SU-DHL-6 (cell line): ENCODE data around the gene TSHZ3.

Experiments used
- H2AFZ ChIP-seq: fragments of 200-600 bp; sonication (generic); 2 replicates; pipeline ENCODE4 v1.6.1; 2014; ENCODE audit warnings: low read depth, mild to moderate bottlenecking, moderate library complexity, mixed read lengths, antibody characterized with exemption, low read length; ENCODE audit not compliant: severe bottlenecking
- H3F3A ChIP-seq: fragments of 200-600 bp; shearing (Covaris generic); 2 replicates; pipeline ENCODE4 v1.6.0; 2016; ENCODE audit warnings: antibody characterized with exemption, mild to moderate bottlenecking; ENCODE audit not compliant: insufficient read depth
- H3K27ac ChIP-seq: fragments of 200-600 bp; sonication (generic); 2 replicates; pipeline ENCODE4 v1.5.1; 2016; ENCODE audit warnings: low read depth, mild to moderate bottlenecking, low read length, moderate library complexity, mixed read lengths
- H3K27me3 ChIP-seq: fragments of 200-600 bp; sonication (generic), shearing (Covaris generic); 2 replicates; pipeline ENCODE4 v1.6.0; 2014; ENCODE audit warnings: mild to moderate bottlenecking, low read length
- H3K36me3 ChIP-seq: fragments of 200-600 bp; sonication (generic); 2 replicates; pipeline ENCODE4 v1.6.1; 2014; ENCODE audit warnings: mild to moderate bottlenecking, low read length, mixed read lengths
- H3K4me2 ChIP-seq: fragments of 300-600, 200-600 bp; shearing (Covaris generic), sonication (generic); 2 replicates; pipeline ENCODE4 v1.6.0; 2014; ENCODE audit warnings: low read length, low read depth, mild to moderate bottlenecking; ENCODE audit not compliant: poor library complexity, severe bottlenecking
- H3K4me3 ChIP-seq: fragments of 200-600 bp; sonication (generic); 2 replicates; pipeline ENCODE4 v1.5.1; 2014; ENCODE audit warnings: antibody characterized with exemption, low read length, mild to moderate bottlenecking, mixed read lengths; ENCODE audit not compliant: insufficient read depth, poor library complexity, severe bottlenecking
- H3K79me2 ChIP-seq: fragments of 200-600 bp; sonication (generic); 2 replicates; pipeline ENCODE4 v1.6.1; 2014; ENCODE audit warnings: mild to moderate bottlenecking, low read length, moderate library complexity; ENCODE audit not compliant: insufficient read depth
- H3K9ac ChIP-seq: fragments of 200-600 bp; sonication (generic); 2 replicates; pipeline ENCODE4 v1.7.0; 2014; ENCODE audit warnings: mild to moderate bottlenecking, low read length
- H3K9me2 ChIP-seq: fragments of 200-600 bp; sonication (generic); replicated peaks from 2 replicates; pipeline ENCODE4 v1.6.1; 2014; ENCODE audit warnings: low read length; ENCODE audit not compliant: insufficient read depth
- H3K9me3 ChIP-seq: fragments of 200-600 bp; sonication (generic); 2 replicates; pipeline ENCODE4 v1.6.1; 2014; ENCODE audit warnings: low read length, mixed read lengths; ENCODE audit not compliant: insufficient read depth
- H4K20me1 ChIP-seq: fragments of 200-600 bp; sonication (generic); 2 replicates; pipeline ENCODE4 v1.6.1; 2014; ENCODE audit warnings: low read depth, mild to moderate bottlenecking, antibody characterized with exemption, low read length, moderate library complexity, mixed read lengths
- EZH2phosphoT487 ChIP-seq: fragments of 200-600 bp; sonication (generic), shearing (Covaris generic); conservative IDR thresholded peaks from 2 replicates; pipeline ENCODE4 v1.6.1; 2018; ENCODE audit warnings: mild to moderate bottlenecking, antibody characterized with exemption, low read length, moderate library complexity, mixed read lengths
- TF ChIP-seq, protein P1 (sequence below): fragments of 200-600 bp; sonication (generic); IDR thresholded peaks from one replicate; pipeline ENCODE4 v1.5.1; 2017; ENCODE audit warnings: antibody characterized with exemption, mild to moderate bottlenecking, low read length, moderate library complexity; ENCODE audit not compliant: insufficient read depth, poor library complexity, severe bottlenecking

Gene TSHZ3

DNA sequence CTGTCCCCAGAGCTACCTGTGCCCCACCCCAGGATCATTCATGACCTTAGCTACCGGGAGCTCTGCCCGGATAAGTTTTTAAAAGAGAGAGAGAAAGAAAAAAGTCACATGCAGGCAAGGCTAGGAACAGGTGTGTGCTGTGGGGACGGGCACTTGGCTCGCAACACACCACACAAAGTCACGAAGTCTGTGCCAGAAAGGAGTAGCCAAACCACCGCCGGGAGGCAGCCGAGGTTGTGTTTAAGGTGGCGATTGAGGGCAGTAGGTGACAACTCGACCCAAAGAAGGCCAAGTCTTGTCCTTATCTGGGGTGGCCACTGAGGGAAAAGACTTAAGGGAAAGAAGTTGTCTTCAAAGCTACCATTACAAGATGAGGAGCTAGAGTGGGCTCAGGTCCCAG is 4.6 kb upstream of the TSHZ3 start:
- TF ChIP-seq, protein P1, sequence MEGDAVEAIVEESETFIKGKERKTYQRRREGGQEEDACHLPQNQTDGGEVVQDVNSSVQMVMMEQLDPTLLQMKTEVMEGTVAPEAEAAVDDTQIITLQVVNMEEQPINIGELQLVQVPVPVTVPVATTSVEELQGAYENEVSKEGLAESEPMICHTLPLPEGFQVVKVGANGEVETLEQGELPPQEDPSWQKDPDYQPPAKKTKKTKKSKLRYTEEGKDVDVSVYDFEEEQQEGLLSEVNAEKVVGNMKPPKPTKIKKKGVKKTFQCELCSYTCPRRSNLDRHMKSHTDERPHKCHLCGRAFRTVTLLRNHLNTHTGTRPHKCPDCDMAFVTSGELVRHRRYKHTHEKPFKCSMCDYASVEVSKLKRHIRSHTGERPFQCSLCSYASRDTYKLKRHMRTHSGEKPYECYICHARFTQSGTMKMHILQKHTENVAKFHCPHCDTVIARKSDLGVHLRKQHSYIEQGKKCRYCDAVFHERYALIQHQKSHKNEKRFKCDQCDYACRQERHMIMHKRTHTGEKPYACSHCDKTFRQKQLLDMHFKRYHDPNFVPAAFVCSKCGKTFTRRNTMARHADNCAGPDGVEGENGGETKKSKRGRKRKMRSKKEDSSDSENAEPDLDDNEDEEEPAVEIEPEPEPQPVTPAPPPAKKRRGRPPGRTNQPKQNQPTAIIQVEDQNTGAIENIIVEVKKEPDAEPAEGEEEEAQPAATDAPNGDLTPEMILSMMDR, result no peak
- TF ChIP-seq EZH2phosphoT487, result no peak
- Histone ChIP-seq H3K36me3 (no peaks in the 10 kb centered on the region), H3K27me3 (no peaks in the 10 kb centered on the region), H3K9me2 (no peaks in the 10 kb centered on the region), H4K20me1 (no peaks in the 10 kb centered on the region), H2AFZ (no peak overlapping the region), H3K79me2 (no peaks in the 10 kb centered on the region), H3F3A (no peaks in the 10 kb centered on the region), H3K27ac (no peak overlapping the region), H3K4me3 (no peak overlapping the region), H3K4me2 (no peak overlapping the region), H3K9me3 (no peaks in the 10 kb centered on the region), H3K9ac (no peak overlapping the region)

DNA sequence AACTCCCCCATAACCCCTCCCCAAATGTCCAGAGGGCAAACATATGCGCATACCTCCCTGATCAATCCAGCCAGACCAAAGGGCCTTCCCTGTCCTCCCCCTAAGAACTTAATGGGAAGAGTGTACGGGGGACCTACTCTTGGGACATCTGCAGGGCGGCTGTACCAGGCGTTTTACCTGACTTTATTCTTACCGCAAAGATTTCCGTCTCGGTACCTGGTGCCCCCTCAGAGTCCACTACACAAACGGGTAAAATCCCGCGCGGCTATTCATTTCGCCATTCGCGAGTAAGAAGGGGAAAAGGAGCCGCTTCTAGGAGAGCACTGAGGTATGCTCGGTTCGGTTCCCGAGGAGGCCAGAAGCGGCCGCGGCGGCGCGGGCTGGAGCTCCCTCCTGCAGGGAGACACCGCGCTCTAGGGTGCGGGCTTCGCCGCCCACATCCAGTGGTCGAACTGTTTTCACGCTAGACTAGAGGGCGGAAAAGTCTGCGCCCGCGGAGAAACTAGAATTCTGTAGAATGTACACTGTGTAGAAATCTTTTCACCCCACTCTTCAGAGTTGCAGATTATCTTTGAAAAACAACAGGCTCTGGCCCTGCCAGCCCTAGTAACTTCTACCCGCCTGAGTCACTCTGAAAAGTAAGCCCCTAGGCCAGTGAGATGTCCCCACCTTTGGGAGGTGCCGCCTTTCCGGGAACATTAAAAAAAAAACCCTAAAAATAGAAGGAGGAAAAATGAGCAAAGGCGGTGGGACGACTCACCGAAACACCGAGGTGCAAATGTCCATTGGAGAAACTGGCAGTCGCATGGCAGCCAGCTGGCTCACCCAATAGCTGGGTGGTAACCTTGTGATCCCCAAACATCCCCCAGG is 3.8 kb upstream of the TSHZ3 start:
- no peak overlapping the region for H3K4me2 ChIP-seq
- no peak overlapping the region for H2AFZ ChIP-seq
- H3K36me3 ChIP-seq, result no peaks in the 10 kb centered on the region
- H3K9me3 ChIP-seq, result no peaks in the 10 kb centered on the region
- no peak overlapping the region for H3K4me3 ChIP-seq
- no peaks in the 10 kb centered on the region for H3K27me3 ChIP-seq
- TF ChIP-seq, protein P1, result no peak
- no peak for TF ChIP-seq EZH2phosphoT487
- no peaks in the 10 kb centered on the region for H3F3A ChIP-seq
- no peaks in the 10 kb centered on the region for H4K20me1 ChIP-seq
- H3K27ac ChIP-seq, result no peak overlapping the region
- no peak overlapping the region for H3K9ac ChIP-seq
- H3K79me2 ChIP-seq, result no peaks in the 10 kb centered on the region
- H3K9me2 ChIP-seq, result no peaks in the 10 kb centered on the region

DNA sequence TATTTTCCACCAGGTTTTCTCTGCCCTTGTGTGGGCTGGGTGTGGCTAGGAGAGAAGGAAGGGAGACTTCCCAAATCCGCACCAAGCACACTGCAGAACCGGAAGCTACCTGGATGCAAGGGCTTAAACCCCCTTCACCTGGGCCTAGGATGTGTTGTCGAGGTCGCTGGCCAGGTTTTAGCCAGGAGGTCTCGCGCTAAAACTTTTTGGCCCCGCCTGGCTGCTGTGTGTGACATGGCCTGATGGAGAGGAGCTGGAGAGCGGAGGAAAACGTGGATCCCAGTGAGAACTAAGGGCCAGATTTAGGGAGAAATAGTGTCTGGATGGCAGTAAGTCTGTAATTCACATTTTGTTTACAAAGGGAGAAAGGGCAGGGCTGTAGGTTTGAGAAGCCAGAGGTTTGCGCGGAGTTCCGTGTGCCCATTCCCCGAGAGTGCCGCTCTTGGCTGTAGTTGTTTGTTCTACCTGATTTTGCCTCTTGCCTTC is 3.1 kb upstream of the TSHZ3 start:
- H3K4me2 ChIP-seq, result no peak overlapping the region
- no peaks in the 10 kb centered on the region for H3K9me3 ChIP-seq
- no peak overlapping the region for H3K4me3 ChIP-seq
- no peaks in the 10 kb centered on the region for H3K36me3 ChIP-seq
- no peak overlapping the region for H3K9ac ChIP-seq
- H4K20me1 ChIP-seq, result no peaks in the 10 kb centered on the region
- no peak for TF ChIP-seq EZH2phosphoT487
- TF ChIP-seq, protein P1, result no peak
- H2AFZ ChIP-seq, result no peak overlapping the region
- H3K9me2 ChIP-seq, result no peaks in the 10 kb centered on the region
- no peaks in the 10 kb centered on the region for H3F3A ChIP-seq
- no peaks in the 10 kb centered on the region for H3K27me3 ChIP-seq
- no peak overlapping the region for H3K27ac ChIP-seq
- H3K79me2 ChIP-seq, result no peaks in the 10 kb centered on the region
